BLaER1 (cell line): ENCODE results near the gene SPIRE2.
"Not testable (repeated sequence)": the region's sequence is repeated elsewhere in the genome, so short reads cannot be mapped to it uniquely, and the experiment has no call there.

Source experiments
- H3K27ac ChIP-seq: shearing (Covaris generic); formaldehyde crosslinking; 2 replicates; pipeline ENCODE4 v1.8.1; 2022
- H3K27me3 ChIP-seq: shearing (Covaris generic); formaldehyde crosslinking; 2 replicates; pipeline ENCODE4 v1.8.1; 2022
- H3K36me3 ChIP-seq: shearing (Covaris generic); formaldehyde crosslinking; 2 replicates; pipeline ENCODE4 v1.8.1; 2022
- H3K4me1 ChIP-seq: shearing (Covaris generic); formaldehyde crosslinking; 2 replicates; pipeline ENCODE4 v1.8.1; 2022
- H3K4me2 ChIP-seq: shearing (Covaris generic); formaldehyde crosslinking; 2 replicates; pipeline ENCODE4 v1.8.1; 2022
- H3K4me3 ChIP-seq: shearing (Covaris generic); formaldehyde crosslinking; 2 replicates; pipeline ENCODE4 v1.8.1; 2022
- H3K9ac ChIP-seq: shearing (Covaris generic); formaldehyde crosslinking; 2 replicates; pipeline ENCODE4 v1.8.1; 2022
- H3K9me3 ChIP-seq: shearing (Covaris generic); formaldehyde crosslinking; 2 replicates; pipeline ENCODE4 v1.8.1; 2022
- H4K20me1 ChIP-seq: shearing (Covaris generic); formaldehyde crosslinking; 2 replicates; pipeline ENCODE4 v1.8.1; 2022
- Cebpa-rat ChIP-seq: shearing (Covaris generic); IDR thresholded peaks from 2 replicates; pipeline ENCODE4 v1.8.1; 2022

The SPIRE2 gene

DNA sequence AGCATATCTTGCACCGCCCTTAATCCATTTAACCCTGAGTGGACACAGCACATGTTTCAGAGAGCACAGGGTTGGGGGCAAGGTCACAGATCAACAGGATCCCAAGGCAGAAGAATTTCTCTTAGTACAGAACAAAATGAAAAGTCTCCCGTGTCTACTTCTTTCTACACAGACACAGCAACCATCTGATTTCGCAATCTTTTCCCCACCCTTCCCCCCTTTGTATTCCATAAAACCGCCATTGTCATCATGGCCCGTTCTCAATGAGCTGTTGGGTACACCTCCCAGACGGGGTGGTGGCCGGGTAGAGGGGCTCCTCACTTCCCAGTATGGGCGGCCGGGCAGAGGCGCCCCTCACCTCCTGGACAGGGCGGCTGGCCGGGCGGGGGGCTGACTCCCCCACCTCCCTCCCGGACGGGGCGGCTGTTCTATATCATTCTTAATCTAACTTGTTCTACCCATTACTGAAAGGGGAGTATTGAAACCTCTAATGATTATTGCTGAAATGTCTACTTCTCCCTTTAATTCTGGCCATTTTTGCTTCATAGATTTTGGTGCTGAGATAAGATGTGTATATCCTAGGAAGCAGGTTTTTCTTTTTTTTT is 21.6 kb upstream of the SPIRE2 start:
- not testable (repeated sequence) for H3K9ac ChIP-seq, H3K9me3 ChIP-seq, H3K27me3 ChIP-seq, H3K4me2 ChIP-seq, H3K4me1 ChIP-seq, H3K27ac ChIP-seq, H3K4me3 ChIP-seq
- Histone ChIP-seq H4K20me1 (peaks cover 11% of the 10 kb centered on the region), H3K36me3 (peaks cover 96% of the 10 kb centered on the region)
- peak; percentile 53; the same call in 1 of the 2 replicates for TF ChIP-seq Cebpa-rat

DNA sequence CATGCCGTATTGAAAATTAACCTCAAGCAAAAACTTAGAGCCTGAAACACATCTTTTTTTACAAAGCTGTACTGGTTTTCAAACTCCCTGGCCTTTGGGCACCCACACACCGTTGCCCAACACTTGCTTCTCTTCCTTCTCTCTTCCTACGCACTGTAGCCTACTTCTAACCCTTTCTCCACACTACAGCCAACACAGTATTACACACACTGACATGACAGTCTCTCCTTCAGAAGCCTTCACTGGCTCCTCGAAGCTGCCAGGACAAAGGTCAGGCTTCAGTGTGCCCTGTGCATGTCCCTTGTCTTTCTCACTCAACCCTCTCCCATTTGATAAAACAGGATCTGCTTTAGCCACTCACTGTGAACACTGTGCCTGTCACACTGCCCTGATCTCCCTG is 19.8 kb upstream of the SPIRE2 start:
- Histone ChIP-seq H3K9ac (no peak overlapping the region), H3K4me2 (no peak overlapping the region), H3K9me3 (no peaks in the 10 kb centered on the region), H3K4me1 (peaks cover 6% of the 10 kb centered on the region; the same call in 1 of the 2 replicates), H3K27ac (no peak overlapping the region), H3K27me3 (no peaks in the 10 kb centered on the region), H3K36me3 (peaks cover 94% of the 10 kb centered on the region), H3K4me3 (no peak overlapping the region), H4K20me1 (peaks cover 21% of the 10 kb centered on the region)
- no peak for TF ChIP-seq Cebpa-rat

DNA sequence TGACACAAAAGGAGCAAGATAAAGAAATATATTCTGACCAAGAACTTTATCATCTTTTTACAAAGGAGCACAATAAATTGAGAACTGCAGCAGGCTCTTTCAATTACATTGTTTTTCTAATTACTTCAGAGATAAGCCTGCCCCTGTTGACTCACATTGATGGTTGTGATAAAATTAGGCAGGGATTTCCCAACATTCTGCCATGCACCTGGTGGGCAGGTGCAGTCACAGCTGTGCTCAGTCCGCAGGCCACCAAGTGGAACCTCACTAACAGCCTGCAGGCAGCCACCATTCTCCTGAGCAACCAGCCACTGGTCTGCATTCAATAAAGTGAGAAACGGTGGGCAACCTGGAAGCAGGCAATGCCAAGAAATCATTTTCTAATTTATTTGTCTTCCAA is 17.0 kb upstream of the SPIRE2 start:
- H3K36me3 ChIP-seq = peaks cover 80% of the 10 kb centered on the region
- H3K4me2 ChIP-seq = 0 out of 2 replicates have a peak overlapping the region, but pooled peaks have one; percentile 3
- peaks cover 36% of the 10 kb centered on the region for H4K20me1 ChIP-seq
- TF ChIP-seq Cebpa-rat = no peak
- H3K4me1 ChIP-seq = peaks cover 26% of the 10 kb centered on the region
- no peak overlapping the region for H3K27ac ChIP-seq
- no peaks in the 10 kb centered on the region for H3K27me3 ChIP-seq
- no peaks in the 10 kb centered on the region for H3K9me3 ChIP-seq
- peak overlapping the region; percentile 26; the same call in 1 of the 2 replicates for H3K9ac ChIP-seq
- H3K4me3 ChIP-seq = no peak overlapping the region

DNA sequence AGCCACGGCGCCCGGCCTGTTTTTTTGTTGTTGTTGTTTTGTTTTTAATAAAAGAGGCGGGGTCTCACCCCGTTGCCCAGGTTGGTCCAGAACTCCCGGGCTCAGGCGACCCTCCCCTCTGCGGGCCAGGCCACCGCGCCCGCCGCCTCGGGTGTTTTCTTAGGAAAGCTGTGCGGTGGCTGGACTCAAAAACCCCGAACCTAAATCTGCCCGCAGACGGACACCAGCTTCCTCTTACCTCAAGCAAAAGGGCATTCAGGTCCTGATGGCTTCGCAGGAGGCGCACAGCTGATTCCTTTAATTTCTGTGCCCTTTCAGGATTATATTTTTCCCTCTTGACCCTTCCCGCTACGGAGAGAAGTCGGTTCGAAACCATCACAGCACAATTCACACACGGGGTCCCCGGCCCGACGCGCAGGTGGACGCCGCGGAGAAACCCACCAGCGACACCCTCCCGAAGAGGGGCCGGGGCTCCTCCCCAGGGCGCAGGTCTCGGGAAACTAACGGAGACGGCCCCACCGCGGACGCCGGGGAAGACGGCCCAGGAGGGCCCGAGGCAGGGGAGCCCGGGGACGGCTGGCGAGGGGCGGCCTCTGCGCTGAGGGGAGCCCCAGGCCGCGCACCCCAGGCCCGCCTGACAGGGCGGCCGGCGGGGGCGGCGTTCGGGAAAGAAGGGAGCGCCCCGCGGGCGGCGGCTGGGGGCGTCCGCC is 12.5 kb upstream of the SPIRE2 start:
- peak overlapping the region; percentile 90 for H3K27ac ChIP-seq
- peak overlapping the region; percentile 92 for H3K9ac ChIP-seq
- H3K27me3 ChIP-seq = no peaks in the 10 kb centered on the region
- peaks cover 38% of the 10 kb centered on the region for H3K36me3 ChIP-seq
- peaks cover 50% of the 10 kb centered on the region for H3K4me1 ChIP-seq
- H3K4me3 ChIP-seq = peak overlapping the region; percentile 93
- peaks cover 34% of the 10 kb centered on the region for H4K20me1 ChIP-seq
- H3K9me3 ChIP-seq = no peaks in the 10 kb centered on the region
- peak overlapping the region; percentile 84 for H3K4me2 ChIP-seq
- TF ChIP-seq Cebpa-rat = no peak

DNA sequence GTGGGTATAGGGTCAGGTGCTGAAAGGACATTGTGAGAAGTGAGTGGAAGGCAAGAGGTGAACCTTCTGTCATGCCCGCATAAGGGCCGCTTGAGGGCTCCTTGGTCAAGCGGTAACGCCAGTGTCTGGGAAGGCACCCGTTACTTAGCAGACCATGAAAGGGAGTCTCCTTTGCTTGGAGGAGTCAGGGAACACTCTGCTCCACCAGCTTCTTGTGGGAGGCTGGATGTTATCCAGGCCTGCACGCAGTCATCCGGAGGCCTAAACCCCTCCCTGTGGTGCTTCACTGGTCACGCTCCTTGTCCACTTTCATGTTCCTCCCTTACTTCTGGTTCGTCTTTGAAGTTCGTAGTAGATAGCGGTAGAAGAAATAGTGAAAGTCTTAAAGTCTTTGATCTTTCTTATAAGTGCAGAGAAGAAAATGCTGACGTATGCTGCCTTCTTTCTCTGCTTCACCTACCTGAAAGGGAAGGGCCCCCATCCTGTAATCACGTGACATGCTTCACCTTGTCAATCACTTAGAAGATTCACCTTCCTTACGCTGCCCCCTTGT is 9.3 kb upstream of the SPIRE2 start:
- peak overlapping the region; percentile 45 for H3K4me2 ChIP-seq
- peaks cover 11% of the 10 kb centered on the region for H4K20me1 ChIP-seq
- not testable (repeated sequence) for H3K9ac ChIP-seq, H3K27ac ChIP-seq, H3K27me3 ChIP-seq, H3K4me3 ChIP-seq, H3K9me3 ChIP-seq, H3K36me3 ChIP-seq
- H3K4me1 ChIP-seq = peaks cover 65% of the 10 kb centered on the region

DNA sequence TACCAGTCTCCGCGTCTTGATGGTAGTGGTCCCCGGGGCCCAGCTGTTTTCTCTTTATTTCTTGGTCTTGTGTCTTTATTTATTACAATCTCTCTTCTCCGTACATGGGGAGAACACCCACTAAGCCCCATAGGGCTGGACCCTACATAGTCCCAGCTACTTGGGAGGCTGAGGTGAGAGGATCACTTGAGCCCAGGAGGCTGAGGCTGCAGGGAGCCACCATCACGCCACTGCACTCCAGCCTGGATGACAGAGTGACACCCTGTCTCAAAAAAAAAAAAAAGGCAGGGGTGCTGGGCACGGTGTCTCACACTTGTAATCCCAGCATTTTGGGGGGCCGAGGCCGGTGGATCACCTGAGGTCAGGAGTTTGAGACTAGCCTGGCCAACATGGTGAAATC is 8.8 kb upstream of the SPIRE2 start:
- H3K27me3 ChIP-seq, H3K9me3 ChIP-seq, H3K9ac ChIP-seq, H3K4me3 ChIP-seq, H3K27ac ChIP-seq, H4K20me1 ChIP-seq, H3K36me3 ChIP-seq: not testable (repeated sequence)
- Histone ChIP-seq H3K4me2 (peak overlapping the region; percentile 45), H3K4me1 (peaks cover 60% of the 10 kb centered on the region)

DNA sequence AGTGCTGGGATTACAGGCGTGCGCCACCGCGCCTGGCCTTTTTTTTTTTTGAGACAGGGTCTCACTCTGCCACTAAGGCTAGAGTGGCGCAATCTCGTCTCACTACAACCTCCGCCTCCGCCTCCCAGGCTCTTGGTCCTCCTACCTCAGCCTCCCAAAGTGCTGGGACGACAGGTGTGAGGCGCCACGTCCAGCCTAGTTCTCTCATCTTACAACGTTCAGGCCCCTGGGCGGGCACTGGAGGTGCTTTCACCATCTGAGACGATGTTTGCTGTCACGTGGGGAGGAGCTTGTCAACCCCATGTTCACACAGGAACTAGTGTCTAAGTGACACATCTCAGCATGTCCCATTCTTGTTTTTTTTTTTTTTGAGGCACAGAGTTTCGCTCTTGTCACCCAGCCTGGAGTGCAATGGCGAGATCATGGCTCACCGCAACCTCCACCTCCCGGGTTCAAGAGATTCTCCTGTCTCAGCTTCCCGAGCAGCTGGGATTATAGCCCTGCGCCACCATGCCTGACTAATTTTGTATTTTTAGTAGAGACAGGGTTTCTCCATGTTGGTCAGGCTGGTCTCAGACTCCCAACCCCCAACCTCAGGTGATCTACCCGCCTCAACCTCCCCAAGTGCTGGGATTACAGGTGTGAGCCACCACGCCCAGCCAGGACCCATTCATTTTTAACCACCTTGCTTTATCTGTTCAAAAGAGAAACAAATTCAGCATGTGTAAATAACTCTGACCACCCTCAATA is 6.7 kb upstream of the SPIRE2 start:
- Histone ChIP-seq H3K27me3 (no peaks in the 10 kb centered on the region), H3K9me3 (no peaks in the 10 kb centered on the region), H3K4me3 (no peak overlapping the region), H4K20me1 (no peaks in the 10 kb centered on the region; the same call in 1 of the 2 replicates), H3K9ac (peak overlapping the region; percentile 54), H3K4me1 (peaks cover 46% of the 10 kb centered on the region), H3K27ac (no peak overlapping the region; the same call in 1 of the 2 replicates), H3K36me3 (no peaks in the 10 kb centered on the region), H3K4me2 (peak overlapping the region; percentile 76)
- TF ChIP-seq Cebpa-rat = no peak

DNA sequence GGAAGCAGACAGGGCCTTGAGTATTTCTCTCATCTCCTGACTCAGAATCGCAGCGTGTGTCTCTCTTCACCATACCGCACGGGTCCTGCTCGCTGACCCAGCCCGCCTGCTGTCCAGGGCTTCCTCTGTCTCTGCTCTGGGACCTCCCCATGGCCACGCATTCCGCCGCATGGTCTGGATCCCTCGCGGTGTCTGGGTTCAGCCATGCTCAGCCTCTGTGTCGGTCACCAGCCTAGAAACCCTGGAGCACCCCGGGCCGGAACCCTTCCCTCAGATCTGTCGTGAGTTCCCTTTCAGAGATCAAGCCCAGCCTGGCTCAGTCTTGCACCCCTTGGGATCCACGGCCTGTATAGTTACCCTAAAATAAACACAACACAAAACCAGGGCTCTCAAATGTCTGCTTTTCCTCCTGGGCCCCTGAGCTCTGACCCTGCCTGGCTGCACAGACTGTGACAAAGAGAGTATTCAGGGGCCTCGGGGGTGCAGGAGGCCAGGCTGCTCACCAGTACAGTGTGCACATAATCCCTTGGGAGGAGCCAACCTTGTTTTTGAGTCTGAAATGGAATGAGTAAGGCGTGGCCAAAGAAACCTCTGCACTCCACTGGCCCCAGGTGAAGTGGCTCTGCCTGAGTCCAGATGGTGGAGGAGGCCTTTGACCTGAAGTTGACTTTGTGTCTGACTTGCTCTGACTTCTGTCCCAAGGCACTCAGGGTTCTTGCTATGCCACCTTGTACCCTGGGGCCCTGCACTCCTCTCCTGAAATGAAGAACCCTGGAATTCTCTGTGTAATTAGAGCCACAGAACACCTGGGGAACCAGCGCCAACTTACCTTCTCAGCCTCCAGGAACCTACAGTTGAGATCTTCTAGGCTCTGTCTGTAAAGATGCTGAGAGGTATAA is 5.8 kb upstream of the SPIRE2 start:
- peak overlapping the region; percentile 76 for H3K4me2 ChIP-seq
- no peaks in the 10 kb centered on the region for H3K9me3 ChIP-seq
- H4K20me1 ChIP-seq = peaks cover 3% of the 10 kb centered on the region
- TF ChIP-seq Cebpa-rat = no peak
- peak overlapping the region; percentile 54 for H3K9ac ChIP-seq
- H3K4me1 ChIP-seq = peaks cover 44% of the 10 kb centered on the region
- peak overlapping the region; percentile 64; the same call in 1 of the 2 replicates for H3K27ac ChIP-seq
- no peaks in the 10 kb centered on the region for H3K36me3 ChIP-seq
- no peaks in the 10 kb centered on the region for H3K27me3 ChIP-seq
- H3K4me3 ChIP-seq = no peak overlapping the region

DNA sequence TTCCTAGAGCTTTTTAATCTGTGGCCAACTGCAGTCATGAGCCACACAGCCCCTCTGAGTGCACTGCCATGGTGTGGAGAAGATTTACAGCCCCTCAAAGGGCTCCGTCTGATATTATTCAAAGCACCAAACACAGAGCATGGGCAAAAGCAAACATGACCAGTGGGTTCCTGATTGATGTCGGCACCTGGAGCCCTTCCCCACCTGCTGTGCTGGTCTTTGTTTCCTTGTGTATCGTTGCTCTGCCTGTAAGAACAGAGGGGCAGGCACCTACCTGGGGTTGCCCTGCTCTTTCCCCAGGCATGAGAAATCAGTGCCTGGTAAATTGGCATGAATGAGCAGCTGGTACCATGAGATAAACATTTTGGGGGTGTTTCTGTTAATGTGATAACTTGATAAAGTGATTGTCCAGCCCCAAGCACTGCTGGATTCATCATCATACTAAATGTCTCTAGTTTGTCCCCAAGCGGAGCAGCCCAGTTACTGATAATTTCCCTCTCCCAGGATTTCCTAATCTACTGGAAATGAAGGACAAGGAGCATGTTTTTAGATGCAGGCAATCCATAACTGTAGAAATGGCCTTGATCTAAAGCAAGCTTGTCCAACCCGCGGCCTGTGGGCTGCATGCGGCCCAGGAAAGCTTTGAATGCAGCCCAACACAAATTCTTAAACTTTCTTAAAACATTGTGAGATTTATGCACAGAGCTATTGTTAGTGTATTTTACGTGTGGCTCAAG is 5.0 kb upstream of the SPIRE2 start:
- Histone ChIP-seq H3K27ac (no peak overlapping the region), H3K27me3 (no peaks in the 10 kb centered on the region), H3K9ac (no peak overlapping the region), H3K4me3 (no peak overlapping the region), H3K36me3 (no peaks in the 10 kb centered on the region), H4K20me1 (peaks cover 7% of the 10 kb centered on the region), H3K4me2 (peak overlapping the region; percentile 76), H3K4me1 (peaks cover 43% of the 10 kb centered on the region), H3K9me3 (no peaks in the 10 kb centered on the region)
- no peak for TF ChIP-seq Cebpa-rat

DNA sequence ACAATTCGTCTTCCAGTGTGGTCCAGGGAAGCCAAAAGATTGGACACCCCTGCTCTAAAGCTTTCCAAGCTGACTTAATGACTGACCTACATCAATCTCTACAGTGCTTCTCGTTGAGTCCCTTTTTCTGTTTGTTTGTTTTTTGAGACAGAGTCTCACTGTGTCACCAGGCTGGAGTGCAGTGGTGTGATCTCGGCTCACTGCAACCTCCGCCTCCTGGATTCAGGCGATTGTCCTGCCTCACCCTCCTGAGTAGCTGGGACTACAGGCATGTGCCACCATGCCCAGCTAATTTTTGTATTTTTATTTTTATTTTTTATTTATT is 4.5 kb upstream of the SPIRE2 start:
- Histone ChIP-seq H3K4me1 (peaks cover 41% of the 10 kb centered on the region), H4K20me1 (peaks cover 10% of the 10 kb centered on the region)
- not testable (repeated sequence) for H3K27ac ChIP-seq, H3K36me3 ChIP-seq, H3K9ac ChIP-seq, H3K4me3 ChIP-seq, H3K4me2 ChIP-seq, H3K27me3 ChIP-seq, H3K9me3 ChIP-seq
